ENCODE measurements around the gene ADCY10. TPM values are rescaled to one million over a fixed set of nuclear protein-coding genes. Genes with fewer than 3 reads are reported as not detected.

ADCY10 gene
- total RNA-seq, 6 donors from 2014 or later, result 0.11 to 0.49 (median 0.18) TPM; not detected in 2

- H3K4me1 ChIP-seq, result peaks cover 9 to 14% (median 11%) of the 10 kb centered on the region in 4 donors
- peaks cover 0 to 26% (median 17%) of the 10 kb centered on the region in 4 donors for H3K36me3 ChIP-seq
- peak overlapping the region in 2 of 4 donors; percentile 7 to 49 for H3K27ac ChIP-seq
- TF ChIP-seq EP300 (IDR thresholded peaks at IDR 0.05), result peak in 2 of 4 donors; percentile 20 to 35
- no peak for TF ChIP-seq CTCF (IDR thresholded peaks at IDR 0.05)
- peak; percentile 67 to 86 for TF ChIP-seq POLR2AphosphoS5 (IDR thresholded peaks at IDR 0.05)
- no peak for DNase-seq
- no peak overlapping the region for H3K4me3 ChIP-seq
- no peaks in the 10 kb centered on the region for H3K27me3 ChIP-seq
- WGBS, 2 donors, result 67 to 73% methylated on average over 5 of the region's 5 CpGs
- peak; percentile 22 to 80 for ATAC-seq (ENCODE audit: low FRiP score in 2 of 2)
- no peaks in the 10 kb centered on the region for H3K9me3 ChIP-seq
Observed at GRCh38 chr1:167791281-167792187, 122.4 kb downstream of the ADCY10 start.

- no peaks in the 10 kb centered on the region for H3K27me3 ChIP-seq
- no peak for TF ChIP-seq POLR2AphosphoS5 (IDR thresholded peaks at IDR 0.05)
- peaks cover 0 to 26% (median 17%) of the 10 kb centered on the region in 4 donors for H3K36me3 ChIP-seq
- ATAC-seq (ENCODE audit: low FRiP score in 2 of 2) (no peak), DNase-seq (no peak)
- 87 to 94% methylated on average over 5 of the region's 5 CpGs for WGBS, 2 donors
- no peaks in the 10 kb centered on the region for H3K9me3 ChIP-seq
- H3K4me1 ChIP-seq, result no peaks in the 10 kb centered on the region
- no peak overlapping the region for H3K27ac ChIP-seq
- no peak overlapping the region for H3K4me3 ChIP-seq
Observed at GRCh38 chr1:167790117-167790516, 123.8 kb downstream of the ADCY10 start.

GRCh38 chr1:167789501-167789900 is 124.4 kb downstream of the ADCY10 start:
- TF ChIP-seq CTCF (IDR thresholded peaks at IDR 0.05) (no peak), POLR2A (IDR thresholded peaks at IDR 0.05) (no peak), POLR2AphosphoS5 (IDR thresholded peaks at IDR 0.05) (no peak), EP300 (IDR thresholded peaks at IDR 0.05) (no peak)
- no peaks in the 10 kb centered on the region for H3K9me3 ChIP-seq
- no peak for ATAC-seq (ENCODE audit: low FRiP score in 2 of 2)
- H3K27me3 ChIP-seq, result no peaks in the 10 kb centered on the region
- H3K4me3 ChIP-seq, result no peak overlapping the region
- no peaks in the 10 kb centered on the region for H3K4me1 ChIP-seq
- 87 to 91% methylated on average over 3 of the region's 3 CpGs for WGBS, 2 donors
- no peak for DNase-seq
- no peak overlapping the region for H3K27ac ChIP-seq
- peaks cover 0 to 26% (median 17%) of the 10 kb centered on the region in 4 donors for H3K36me3 ChIP-seq

- 65 to 79% methylated on average over 5 of the region's 5 CpGs for WGBS, 2 donors
- Histone ChIP-seq H3K9me3 (no peaks in the 10 kb centered on the region), H3K27me3 (no peaks in the 10 kb centered on the region), H3K36me3 (peaks cover 0 to 29% (median 17%) of the 10 kb centered on the region in 4 donors), H3K27ac (no peak overlapping the region), H3K4me3 (no peak overlapping the region), H3K4me1 (no peaks in the 10 kb centered on the region)
- TF ChIP-seq EP300 (IDR thresholded peaks at IDR 0.05) (peak in 1 of 4 donors; percentile 43), POLR2AphosphoS5 (IDR thresholded peaks at IDR 0.05) (no peak), POLR2A (IDR thresholded peaks at IDR 0.05) (no peak)
- no peak for ATAC-seq (ENCODE audit: low FRiP score in 2 of 2)
- DNase-seq, result peak in 1 of 2 donors; percentile 29
Observed at GRCh38 chr1:167786502-167786901, 127.4 kb downstream of the ADCY10 start.

- no peak for ATAC-seq (ENCODE audit: low FRiP score in 2 of 2)
- WGBS, 2 donors, result 90 to 97% methylated on average over 3 of the region's 3 CpGs
Observed at GRCh38 chr1:167784876-167785550, 128.9 kb downstream of the ADCY10 start.

More at GRCh38 chr1:167784876-167785550, 128.9 kb downstream of the ADCY10 start:
- no peaks in the 10 kb centered on the region for H3K27me3 ChIP-seq
- DNase-seq, result no peak
- H3K4me1 ChIP-seq, result no peaks in the 10 kb centered on the region
- no peaks in the 10 kb centered on the region for H3K9me3 ChIP-seq
- peaks cover 0 to 24% (median 14%) of the 10 kb centered on the region in 4 donors for H3K36me3 ChIP-seq
- H3K27ac ChIP-seq, result no peak overlapping the region
- TF ChIP-seq POLR2A (IDR thresholded peaks at IDR 0.05) (no peak), POLR2AphosphoS5 (IDR thresholded peaks at IDR 0.05) (no peak), EP300 (IDR thresholded peaks at IDR 0.05) (no peak), CTCF (IDR thresholded peaks at IDR 0.05) (no peak)
- H3K4me3 ChIP-seq, result no peak overlapping the region
